Neural cell (in vitro differentiated cells): ENCODE measurements around the gene PTPRB.

Experiments used
- CTCF ChIP-seq: fragments of 450-650 bp; IDR thresholded peaks from 2 replicates; pipeline ENCODE4 v1.5.1; 2014; ENCODE audit warnings: antibody characterized with exemption, mild to moderate bottlenecking, moderate library complexity; ENCODE audit not compliant: poor library complexity, severe bottlenecking
- EZH2 ChIP-seq: fragments of 200-600, 300-800 bp; shearing (Covaris generic), sonication (generic); IDR thresholded peaks from 2 replicates; pipeline ENCODE4 v1.6.1; 2014; ENCODE audit warnings: antibody characterized with exemption, low read length, borderline replicate concordance, mild to moderate bottlenecking; ENCODE audit not compliant: insufficient read depth, poor library complexity, severe bottlenecking
- MXI1 ChIP-seq: fragments of 450-650 bp; conservative IDR thresholded peaks from 2 replicates; pipeline ENCODE4 v1.6.1; 2014; ENCODE audit warnings: antibody characterized with exemption, mild to moderate bottlenecking; ENCODE audit not compliant: poor library complexity, severe bottlenecking
- POLR2AphosphoS5 ChIP-seq: IDR thresholded peaks from 2 replicates; pipeline ENCODE4 v1.6.1; 2012
- TAF1 ChIP-seq: IDR thresholded peaks from 2 replicates; pipeline ENCODE4 v1.6.1; 2012; ENCODE audit warnings: low read depth

GRCh38 chr12:70657616-70658286 lies 20.5 kb upstream of the PTPRB start:
- no peak for TF ChIP-seq CTCF
- TF ChIP-seq MXI1 = no peak
- no peak for TF ChIP-seq POLR2AphosphoS5
- TF ChIP-seq TAF1 = no peak
- no peak for TF ChIP-seq EZH2
